GM23248 (cell line): ENCODE data around the gene COX8C. TPM values are rescaled to one million over a fixed set of nuclear protein-coding genes. Genes with fewer than 3 reads are reported as not detected.

ENCODE experiments used
- DNase-seq: peaks from one replicate; pipeline ENCODE4 v3.0.0-alpha.2; 2015
- H2AFZ ChIP-seq: fragments of 200-600 bp; sonication (generic); 2 replicates; pipeline ENCODE4 v1.6.1; 2016; ENCODE audit warnings: antibody characterized with exemption
- H3F3A ChIP-seq: fragments of 200-600 bp; sonication (generic); 2 replicates; pipeline ENCODE4 v1.6.1; 2016; ENCODE audit warnings: mild to moderate bottlenecking, antibody characterized with exemption, mixed run types; ENCODE audit not compliant: insufficient read depth
- H3K27ac ChIP-seq: fragments of 200-600 bp; sonication (generic); 2 replicates; pipeline ENCODE4 v1.5.1; 2016; ENCODE audit warnings: mild to moderate bottlenecking
- H3K27me3 ChIP-seq: fragments of 200-600 bp; sonication (generic); replicated peaks from 2 replicates; pipeline ENCODE4 v1.6.1; 2016; ENCODE audit warnings: mild to moderate bottlenecking; ENCODE audit not compliant: insufficient read depth
- H3K36me3 ChIP-seq: fragments of 200-600 bp; sonication (generic); 2 replicates; pipeline ENCODE4 v1.6.1; 2016; ENCODE audit warnings: low read depth, mild to moderate bottlenecking
- H3K4me1 ChIP-seq: fragments of 200-600 bp; sonication (generic); 2 replicates; pipeline ENCODE4 v1.6.1; 2016; ENCODE audit warnings: mild to moderate bottlenecking; ENCODE audit not compliant: insufficient read depth
- H3K4me2 ChIP-seq: fragments of 200-600 bp; sonication (generic); one replicate; pipeline ENCODE4 v1.6.1; 2016; ENCODE audit warnings: mild to moderate bottlenecking; ENCODE audit not compliant: unreplicated experiment
- H3K4me3 ChIP-seq: fragments of 200-600 bp; sonication (generic); 2 replicates; pipeline ENCODE4 v1.5.1; 2016; ENCODE audit warnings: mild to moderate bottlenecking
- H3K79me2 ChIP-seq: fragments of 200-600 bp; sonication (generic); 2 replicates; pipeline ENCODE4 v1.6.1; 2016; ENCODE audit warnings: mild to moderate bottlenecking; ENCODE audit not compliant: insufficient read depth
- H3K9ac ChIP-seq: fragments of 200-600 bp; sonication (generic); 2 replicates; pipeline ENCODE4 v1.6.1; 2016; ENCODE audit warnings: mild to moderate bottlenecking
- H3K9me2 ChIP-seq: fragments of 200-600 bp; sonication (generic); 2 replicates; pipeline ENCODE4 v1.6.1; 2016; ENCODE audit warnings: mixed run types, mild to moderate bottlenecking, moderate library complexity; ENCODE audit not compliant: insufficient read depth
- H3K9me3 ChIP-seq: fragments of 200-600 bp; sonication (generic); one replicate; pipeline ENCODE4 v1.6.1; 2017; ENCODE audit warnings: low read depth
- H4K20me1 ChIP-seq: fragments of 200-600 bp; sonication (generic); 2 replicates; pipeline ENCODE4 v1.6.0; 2016; ENCODE audit not compliant: insufficient read depth
- EZH2 ChIP-seq: fragments of 200-600 bp; sonication (generic); IDR thresholded peaks from 2 replicates; pipeline ENCODE4 v1.6.1; 2018; ENCODE audit warnings: antibody characterized with exemption, mild to moderate bottlenecking; ENCODE audit not compliant: insufficient read depth, poor library complexity, severe bottlenecking
- EZH2phosphoT487 ChIP-seq: fragments of 200-600 bp; sonication (generic); IDR thresholded peaks from 2 replicates; pipeline ENCODE4 v1.6.1; 2018; ENCODE audit warnings: antibody characterized with exemption, moderate library complexity, mild to moderate bottlenecking, low read depth; ENCODE audit not compliant: insufficient read depth
- WGBS, 2 experiments: methylation state at CpG; one replicate each; pipeline ENCODE4 v1.1.6; 2015 to 2017; ENCODE audit warnings: low lambda C conversion rate in 2 of 2, low coverage in 1 of 2; ENCODE audit errors: missing lambda C conversion rate in 2 of 2; 5-methylcytosine and 5-hydroxymethylcytosine counted together
- in situ Hi-C: fragments of 300-500 bp; cut with MboI; formaldehyde crosslinking; loops from 2 replicates; pipeline ENCODE4 v1.15.0; 2020
- polyA plus RNA-seq: library from polyadenylated mRNA; unstranded; fragments of >200 nt; fragmentation: Nextera tagmentation; extraction: Ambion mirVana; gene quantifications from 2 replicates; pipeline ENCODE4 v1.2.1, GENCODE V29; 2016
- total RNA-seq: library from RNA; depleted of rRNA; stranded (reverse); fragments of >200 nt; shearing (Covaris generic); gene quantifications from 2 replicates; pipeline ENCODE4 v1.2.3, GENCODE V29; 2014

COX8C gene
- total and polyA plus RNA-seq, 2 experiments from 2014 or later = not detected

DNA sequence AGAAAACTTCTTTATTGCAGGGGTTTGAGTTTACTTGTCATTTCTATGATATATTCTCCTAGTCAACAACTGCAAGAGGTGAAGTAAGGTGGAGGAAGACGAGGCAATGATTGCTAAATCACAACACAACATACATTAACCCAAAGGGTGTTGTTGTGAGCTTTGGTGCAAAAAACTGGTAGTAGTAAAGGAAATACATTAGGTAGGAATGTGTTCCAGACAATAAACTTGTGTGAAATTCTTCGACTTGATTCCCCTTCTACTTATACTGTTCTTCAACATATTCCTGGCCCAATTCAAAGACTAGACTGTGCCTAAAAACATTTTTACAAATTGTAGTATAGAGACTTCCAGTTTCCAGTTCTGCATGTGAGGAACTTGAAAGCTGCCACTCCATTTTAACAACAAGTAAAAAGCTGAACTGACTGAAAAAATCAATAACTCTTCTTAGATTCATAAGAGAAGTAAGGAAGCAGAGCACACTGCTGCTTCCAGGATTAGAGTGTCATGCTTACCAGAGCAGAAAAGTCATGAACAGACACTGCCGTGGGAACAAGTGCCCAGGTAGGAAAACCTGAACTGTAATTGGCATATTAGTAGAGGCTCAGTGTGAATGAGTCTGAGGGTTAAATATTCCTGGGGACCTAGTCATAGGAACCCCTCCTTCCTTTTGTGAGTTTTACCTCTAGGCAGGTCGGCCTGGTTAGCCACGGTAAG lies 22.2 kb downstream of the COX8C start:
- in situ Hi-C loops = no loop called here
- WGBS, 2 experiments = 30 to 38% methylated on average over 5 of the region's 5 CpGs
- TF ChIP-seq EZH2phosphoT487 (no peak), EZH2 (no peak)
- H3K4me2 ChIP-seq = no peak overlapping the region
- H3K4me3 ChIP-seq = no peak overlapping the region
- H3K27me3 ChIP-seq = no peaks in the 10 kb centered on the region; the same call in 1 of the 2 replicates
- no peaks in the 10 kb centered on the region for H3K9me3 ChIP-seq
- DNase-seq = no peak
- no peak overlapping the region for H2AFZ ChIP-seq
- no peaks in the 10 kb centered on the region for H3K4me1 ChIP-seq
- no peaks in the 10 kb centered on the region for H3F3A ChIP-seq
- H3K36me3 ChIP-seq = no peaks in the 10 kb centered on the region
- no peaks in the 10 kb centered on the region for H3K9me2 ChIP-seq
- no peak overlapping the region for H3K9ac ChIP-seq
- H3K79me2 ChIP-seq = no peaks in the 10 kb centered on the region
- H3K27ac ChIP-seq = no peak overlapping the region
- no peaks in the 10 kb centered on the region for H4K20me1 ChIP-seq

DNA sequence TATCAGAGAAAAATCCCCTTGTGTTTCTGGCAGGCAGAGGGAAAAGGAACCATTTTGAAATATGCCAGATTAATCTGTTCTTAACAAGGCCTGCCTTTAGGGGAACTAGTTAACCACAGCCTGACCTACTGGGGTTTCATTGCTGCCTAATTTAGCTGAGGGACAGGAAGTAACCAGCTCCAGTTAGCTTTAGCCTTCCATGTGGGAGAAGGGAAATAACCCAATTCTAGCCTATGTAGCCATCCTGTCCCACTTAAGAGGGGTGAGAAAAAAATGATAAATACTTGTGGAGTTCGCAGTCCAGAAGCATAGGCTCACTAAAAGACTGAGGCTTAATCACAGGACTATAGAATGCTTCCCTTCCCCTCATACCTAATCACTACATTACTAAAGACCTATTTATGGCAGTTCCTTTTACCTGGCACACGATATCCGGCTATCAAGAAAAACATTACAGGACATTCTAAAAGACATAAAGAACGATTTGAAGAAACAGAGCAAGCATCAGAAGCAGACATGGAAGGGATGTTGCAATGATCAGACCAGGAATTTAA lies 22.8 kb downstream of the COX8C start:
- H3K36me3 ChIP-seq = no peaks in the 10 kb centered on the region
- no peaks in the 10 kb centered on the region for H3K9me3 ChIP-seq
- H3K27me3 ChIP-seq = no peaks in the 10 kb centered on the region; the same call in 1 of the 2 replicates
- 40 to 45% methylated on average over 4 of the region's 4 CpGs for WGBS, 2 experiments
- no peak overlapping the region for H3K4me2 ChIP-seq
- no peak for TF ChIP-seq EZH2
- no peak for TF ChIP-seq EZH2phosphoT487
- H3K4me3 ChIP-seq = no peak overlapping the region
- no peak for DNase-seq
- H3K79me2 ChIP-seq = no peaks in the 10 kb centered on the region
- no peaks in the 10 kb centered on the region for H4K20me1 ChIP-seq
- no peaks in the 10 kb centered on the region for H3F3A ChIP-seq
- in situ Hi-C loops = no loop called here
- H3K9ac ChIP-seq = no peak overlapping the region
- H3K4me1 ChIP-seq = no peaks in the 10 kb centered on the region
- no peaks in the 10 kb centered on the region for H3K9me2 ChIP-seq
- H3K27ac ChIP-seq = no peak overlapping the region
- H2AFZ ChIP-seq = no peak overlapping the region

DNA sequence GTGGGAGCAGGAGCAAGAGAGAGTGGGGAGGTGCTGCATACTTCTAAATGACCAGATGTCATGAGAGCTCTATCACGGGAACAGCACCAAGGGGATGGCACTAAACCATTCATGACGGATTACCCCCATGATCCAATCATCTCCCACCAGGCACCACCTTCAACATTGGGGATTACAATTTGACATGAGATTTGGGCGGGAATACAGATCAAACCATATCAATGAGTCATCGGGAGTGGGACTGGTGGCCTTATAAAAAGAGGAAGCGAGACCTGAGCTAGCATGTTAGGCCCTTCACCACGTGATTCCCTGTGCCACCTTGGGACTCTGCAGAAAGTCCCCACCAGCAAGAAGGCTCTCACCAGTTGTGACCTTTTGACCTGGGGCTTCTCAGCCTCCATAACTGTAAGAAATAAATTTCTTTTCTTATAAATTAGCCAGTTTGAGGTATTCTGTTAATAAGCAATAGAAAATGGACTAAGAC lies 28.7 kb downstream of the COX8C start:
- no peak overlapping the region for H3K4me2 ChIP-seq
- WGBS, 2 experiments = 46 to 52% methylated on average over 6 of the region's 6 CpGs
- no peaks in the 10 kb centered on the region for H3K36me3 ChIP-seq
- no peaks in the 10 kb centered on the region for H3K9me3 ChIP-seq
- H3K9ac ChIP-seq = no peak overlapping the region
- no peaks in the 10 kb centered on the region for H4K20me1 ChIP-seq
- H3K9me2 ChIP-seq = no peaks in the 10 kb centered on the region
- TF ChIP-seq EZH2phosphoT487 = no peak
- TF ChIP-seq EZH2 = no peak
- no peak overlapping the region for H2AFZ ChIP-seq
- in situ Hi-C loops = no loop called here
- no peaks in the 10 kb centered on the region for H3K4me1 ChIP-seq
- no peak overlapping the region for H3K4me3 ChIP-seq
- DNase-seq = no peak
- no peaks in the 10 kb centered on the region for H3F3A ChIP-seq
- no peaks in the 10 kb centered on the region; the same call in 1 of the 2 replicates for H3K27me3 ChIP-seq
- H3K27ac ChIP-seq = no peak overlapping the region
- H3K79me2 ChIP-seq = no peaks in the 10 kb centered on the region

DNA sequence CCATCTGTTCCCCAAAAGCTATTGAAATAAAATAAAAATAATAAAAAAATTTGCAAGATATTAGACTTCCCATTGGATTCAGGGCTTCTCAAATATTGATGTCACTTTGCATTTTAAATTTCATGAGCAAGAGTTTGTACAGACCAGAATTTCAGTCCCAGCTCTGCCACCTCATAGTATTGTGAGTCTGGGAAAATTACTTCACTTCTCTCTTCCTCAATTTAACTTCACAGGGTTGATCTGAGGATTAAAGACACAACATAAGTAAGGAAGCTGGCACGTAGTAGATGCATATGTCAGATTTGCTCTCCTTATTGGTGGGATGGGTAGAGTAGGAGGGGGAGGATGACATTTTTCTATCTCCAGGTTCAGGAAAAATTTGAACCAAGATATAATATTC lies 32.8 kb downstream of the COX8C start:
- DNase-seq = no peak
- H3K4me1 ChIP-seq = no peaks in the 10 kb centered on the region
- no peaks in the 10 kb centered on the region for H3K9me3 ChIP-seq
- no peaks in the 10 kb centered on the region for H4K20me1 ChIP-seq
- H3K36me3 ChIP-seq = no peaks in the 10 kb centered on the region
- H3K9ac ChIP-seq = no peak overlapping the region
- H3K79me2 ChIP-seq = no peaks in the 10 kb centered on the region
- 0 to 3% methylated on average over 1 of the region's 1 CpG for WGBS, 2 experiments
- H3K27ac ChIP-seq = no peak overlapping the region
- TF ChIP-seq EZH2phosphoT487 (no peak), EZH2 (no peak)
- H3K27me3 ChIP-seq = no peaks in the 10 kb centered on the region; the same call in 1 of the 2 replicates
- no peak overlapping the region for H2AFZ ChIP-seq
- in situ Hi-C loops = no loop called here
- H3F3A ChIP-seq = no peaks in the 10 kb centered on the region
- no peak overlapping the region for H3K4me3 ChIP-seq
- H3K4me2 ChIP-seq = no peak overlapping the region
- H3K9me2 ChIP-seq = no peaks in the 10 kb centered on the region
